NCI-H526 (cell line): ENCODE measurements around the gene SERPINB8.
A peak's percentile ranks its signal among the peaks of the same experiment; 100 is the strongest.

Source experiments
- DNase-seq, 2 experiments: peaks; one replicate each; lab custom pipeline; 2025; lab: John Stamatoyannopoulos, UW

The SERPINB8 gene

DNA sequence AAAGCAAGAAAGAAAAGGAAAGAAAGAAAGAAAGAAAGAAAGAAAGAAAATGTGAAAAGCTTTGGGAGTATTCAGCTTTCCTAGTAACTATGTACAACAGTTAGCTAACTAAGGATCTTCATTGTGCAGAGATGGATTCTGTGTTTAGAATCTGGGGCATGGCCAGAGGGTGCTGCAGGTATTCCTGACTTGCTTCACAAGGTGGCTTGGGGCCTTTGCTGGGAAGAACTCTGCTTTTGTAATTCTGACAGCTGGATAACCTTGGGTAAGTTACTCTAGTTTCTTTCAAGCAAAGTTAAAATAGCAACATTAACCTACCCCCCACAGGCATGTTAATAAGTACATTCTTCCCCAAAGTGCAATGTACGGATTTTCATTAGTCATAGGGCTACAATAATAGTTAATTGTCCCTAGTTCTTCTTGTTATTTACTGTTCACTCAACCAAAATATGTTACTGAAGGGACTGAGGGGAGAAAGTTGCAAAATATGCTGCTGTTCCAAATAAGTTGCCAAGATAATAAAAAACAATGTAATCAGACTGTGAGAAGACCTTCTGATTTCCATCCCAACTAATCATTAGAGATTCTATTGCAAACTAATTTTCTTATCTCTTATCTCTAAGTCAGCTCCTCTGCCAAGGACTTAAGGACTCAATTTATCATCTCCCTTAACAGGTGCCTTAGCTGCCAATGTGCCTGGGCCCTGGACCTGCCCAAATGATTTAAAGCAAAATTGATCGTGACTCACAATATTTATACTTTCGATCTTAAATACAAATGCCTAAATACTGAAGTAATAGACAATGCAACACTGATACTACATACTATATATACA is 50.3 kb downstream of the SERPINB8 start:
- no peak for DNase-seq

DNA sequence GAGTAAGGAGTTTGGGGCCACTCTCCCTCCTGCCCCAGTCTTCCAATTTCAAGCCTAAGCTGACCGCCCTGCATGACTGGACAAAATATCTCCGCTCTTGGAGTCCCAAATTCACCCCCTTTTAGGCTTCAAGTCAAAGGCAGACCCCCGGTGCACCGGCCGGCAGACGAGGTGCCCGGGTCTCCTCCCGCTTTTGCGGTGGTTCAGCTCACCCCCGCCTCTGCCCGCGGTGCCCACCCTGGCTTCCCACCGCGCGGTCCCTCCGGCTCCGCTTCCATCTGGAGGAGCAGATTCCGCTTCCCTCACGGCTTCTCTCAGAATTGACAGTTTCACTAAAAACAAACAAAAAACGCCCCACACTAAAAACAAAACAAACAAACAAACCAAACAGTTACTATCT is 56.5 kb downstream of the SERPINB8 start:
- DNase-seq: no peak

DNA sequence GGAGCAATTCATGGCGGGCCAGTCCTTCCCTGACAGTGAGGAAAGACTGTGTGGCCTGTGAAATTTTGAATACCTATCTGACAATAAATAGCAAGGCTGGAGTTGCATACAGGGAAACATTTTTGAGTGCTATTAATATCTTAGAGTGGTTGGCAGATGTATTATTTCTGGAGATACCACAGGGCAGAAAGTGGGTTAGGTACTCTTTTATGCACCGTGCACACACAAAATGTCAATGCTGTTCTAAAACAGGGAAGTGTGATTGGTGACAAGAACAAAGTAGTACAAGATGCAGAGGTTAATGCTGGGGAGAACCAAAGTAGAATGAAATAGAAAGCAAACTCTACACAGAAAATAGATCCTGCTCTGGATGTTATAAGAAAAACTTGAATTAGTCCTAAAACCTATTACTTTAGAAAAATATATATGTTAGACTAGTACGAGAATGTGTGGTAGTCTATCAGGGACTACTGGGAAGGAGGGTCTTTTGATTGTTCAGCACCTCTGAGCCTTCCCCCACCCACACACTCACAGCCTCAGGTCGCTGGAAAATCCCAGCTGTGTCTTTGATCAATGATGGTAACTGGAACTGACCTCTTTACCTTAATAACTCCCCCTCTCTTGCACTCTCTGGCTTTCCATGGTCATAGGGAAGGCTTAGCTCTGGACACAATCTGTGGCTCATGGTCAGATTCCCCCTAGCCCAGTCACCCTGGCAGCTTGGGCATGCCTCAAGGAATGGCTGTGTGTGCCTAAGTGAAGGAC is 58.2 kb downstream of the SERPINB8 start:
- no peak for DNase-seq

DNA sequence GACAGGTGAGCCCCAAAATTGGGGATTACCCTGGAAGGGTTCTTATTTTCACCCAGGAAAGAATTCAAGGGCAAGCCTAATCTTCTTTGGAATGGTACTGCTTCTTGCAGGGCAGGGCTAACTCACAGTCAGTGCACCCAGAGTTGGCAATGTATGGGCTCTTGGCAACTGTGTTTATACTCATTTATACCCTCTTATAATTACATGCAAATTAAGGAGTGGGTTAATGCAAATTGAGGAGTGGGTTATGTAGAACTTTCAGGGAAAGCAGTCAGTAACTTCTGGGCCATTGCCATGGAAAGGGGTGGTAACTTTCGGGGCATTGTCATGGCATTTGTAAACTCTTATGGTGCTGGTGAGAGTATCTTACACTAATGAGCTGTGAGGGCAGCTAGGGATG is 59.2 kb downstream of the SERPINB8 start:
- DNase-seq: no peak

DNA sequence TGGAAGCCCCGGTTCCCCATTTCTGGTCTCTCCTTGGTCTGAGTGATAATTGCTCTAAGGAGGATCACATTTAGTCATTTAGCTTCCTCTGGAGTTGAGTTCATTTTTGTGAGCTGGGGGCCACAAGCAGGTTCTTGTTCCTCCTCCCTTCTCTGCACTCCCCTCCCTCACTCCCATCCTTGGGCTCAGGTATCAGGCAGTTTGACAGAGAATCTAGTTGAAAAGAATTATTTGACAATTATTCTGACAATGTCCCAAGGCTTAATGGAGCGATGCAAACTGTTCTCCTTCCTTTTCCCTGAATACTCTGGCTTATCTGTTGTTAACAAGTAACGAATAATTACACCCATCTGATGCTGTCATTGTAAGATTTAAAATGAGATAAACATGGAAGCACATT is 61.5 kb downstream of the SERPINB8 start:
- DNase-seq: no peak

GRCh38 chr18:64032312-64032711 is 62.4 kb downstream of the SERPINB8 start:
- no peak for DNase-seq

GRCh38 chr18:64037812-64038414 is 68.0 kb downstream of the SERPINB8 start:
- DNase-seq: peak; percentile 1 to 40
